ENCODE data around the gene DNAJC11.

The DNAJC11 gene

DNA sequence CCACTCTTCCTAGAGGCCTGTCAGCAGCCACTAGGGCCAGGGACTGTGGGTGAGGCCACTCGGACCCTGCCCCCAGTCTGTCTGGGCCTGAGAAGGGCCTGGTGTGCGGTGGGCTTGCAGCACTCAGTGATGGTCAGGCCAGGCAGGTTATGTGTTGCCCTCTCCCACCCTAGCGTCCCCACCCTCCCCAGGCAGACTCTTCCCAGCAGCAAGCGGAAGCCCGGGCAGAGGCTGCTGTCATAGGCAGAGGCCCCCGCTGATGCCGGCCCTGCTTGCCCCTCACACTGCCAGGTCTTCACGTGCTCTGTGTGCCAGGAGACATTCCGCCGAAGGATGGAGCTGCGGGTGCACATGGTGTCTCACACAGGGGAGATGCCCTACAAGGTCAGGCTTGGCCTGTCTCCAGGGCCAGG, 115.2 kb downstream of the DNAJC11 start:
- in situ Hi-C loops (cut with HindIII; ENCODE audit: low pct_ligation_motif_present, low sequenced_read_pairs) = no loop called here
- Histone ChIP-seq H3K4me3 (ENCODE audit: low read depth, low read length) (no peak overlapping the region), H3K36me3 (replicated peaks) (peaks cover 32% of the 10 kb centered on the region), H3K27me3 (replicated peaks) (no peaks in the 10 kb centered on the region), H3K27ac (no peak overlapping the region)
- DNase-seq = no peak
- TF ChIP-seq, protein P1, sequence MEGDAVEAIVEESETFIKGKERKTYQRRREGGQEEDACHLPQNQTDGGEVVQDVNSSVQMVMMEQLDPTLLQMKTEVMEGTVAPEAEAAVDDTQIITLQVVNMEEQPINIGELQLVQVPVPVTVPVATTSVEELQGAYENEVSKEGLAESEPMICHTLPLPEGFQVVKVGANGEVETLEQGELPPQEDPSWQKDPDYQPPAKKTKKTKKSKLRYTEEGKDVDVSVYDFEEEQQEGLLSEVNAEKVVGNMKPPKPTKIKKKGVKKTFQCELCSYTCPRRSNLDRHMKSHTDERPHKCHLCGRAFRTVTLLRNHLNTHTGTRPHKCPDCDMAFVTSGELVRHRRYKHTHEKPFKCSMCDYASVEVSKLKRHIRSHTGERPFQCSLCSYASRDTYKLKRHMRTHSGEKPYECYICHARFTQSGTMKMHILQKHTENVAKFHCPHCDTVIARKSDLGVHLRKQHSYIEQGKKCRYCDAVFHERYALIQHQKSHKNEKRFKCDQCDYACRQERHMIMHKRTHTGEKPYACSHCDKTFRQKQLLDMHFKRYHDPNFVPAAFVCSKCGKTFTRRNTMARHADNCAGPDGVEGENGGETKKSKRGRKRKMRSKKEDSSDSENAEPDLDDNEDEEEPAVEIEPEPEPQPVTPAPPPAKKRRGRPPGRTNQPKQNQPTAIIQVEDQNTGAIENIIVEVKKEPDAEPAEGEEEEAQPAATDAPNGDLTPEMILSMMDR (IDR thresholded peaks at IDR 0.05; ENCODE audit: low read depth, low read length, missing control alignments) = no peak

DNA sequence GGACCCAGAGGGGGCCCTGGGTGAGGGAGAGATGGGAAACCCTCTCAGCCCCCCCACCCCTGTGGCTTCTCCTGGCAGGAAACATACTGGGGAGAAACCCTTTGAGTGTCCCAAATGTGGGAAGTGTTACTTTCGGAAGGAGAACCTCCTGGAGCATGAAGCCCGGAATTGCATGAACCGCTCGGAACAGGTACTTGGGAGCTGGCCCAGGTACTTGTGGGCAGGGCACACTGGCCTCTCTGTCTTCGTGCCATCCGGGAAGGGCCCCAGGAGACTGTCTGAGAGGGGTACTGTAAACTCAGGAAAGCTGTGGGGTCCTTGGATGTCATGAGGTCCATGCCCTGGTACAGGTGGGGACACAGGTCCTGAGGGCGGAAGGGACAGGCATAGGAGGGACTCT, 115.8 kb downstream of the DNAJC11 start:
- TF ChIP-seq, protein P1 (IDR thresholded peaks at IDR 0.05; ENCODE audit: low read depth, low read length, missing control alignments) = no peak
- DNase-seq = no peak
- peaks cover 28% of the 10 kb centered on the region for H3K36me3 ChIP-seq (replicated peaks)
- no peak overlapping the region for H3K27ac ChIP-seq
- no peak overlapping the region for H3K4me3 ChIP-seq (ENCODE audit: low read depth, low read length)
- in situ Hi-C loops (cut with HindIII; ENCODE audit: low pct_ligation_motif_present, low sequenced_read_pairs) = no loop called here
- H3K27me3 ChIP-seq (replicated peaks) = no peaks in the 10 kb centered on the region

DNA sequence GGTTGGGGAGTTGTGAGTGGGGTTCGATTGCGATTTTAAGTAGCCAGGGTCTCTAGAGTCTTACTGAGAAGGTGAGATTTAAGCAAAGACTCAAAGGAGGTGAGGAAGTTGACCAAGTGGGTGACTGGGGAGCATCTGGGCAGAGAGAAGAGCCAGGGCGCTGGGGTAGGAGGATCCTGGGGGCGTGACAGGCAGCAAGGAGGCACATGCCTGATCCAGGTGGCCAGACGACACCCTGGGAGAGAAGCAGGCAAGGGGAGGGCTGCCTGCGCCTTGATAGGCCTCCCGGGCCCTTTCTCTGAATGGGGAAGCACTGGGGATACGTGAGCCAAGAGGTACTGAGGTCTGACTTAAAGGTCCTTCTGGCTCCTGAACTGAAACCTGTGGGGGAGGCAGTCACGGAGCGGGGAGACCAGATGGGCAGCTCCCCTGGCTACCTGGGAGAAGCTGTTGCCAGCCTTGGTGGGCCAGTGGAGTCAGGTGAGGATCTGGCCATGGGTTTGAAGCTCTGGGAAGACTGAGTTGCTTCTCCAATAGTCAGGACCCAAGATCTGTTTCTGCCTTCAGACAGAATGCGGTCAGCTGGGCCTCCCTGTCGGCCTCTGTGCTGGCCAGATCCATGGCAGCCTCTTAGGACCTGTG, 116.4 kb downstream of the DNAJC11 start:
- Histone ChIP-seq H3K27me3 (replicated peaks) (no peaks in the 10 kb centered on the region), H3K4me3 (ENCODE audit: low read depth, low read length) (no peak overlapping the region), H3K27ac (no peak overlapping the region), H3K36me3 (replicated peaks) (peaks cover 26% of the 10 kb centered on the region)
- DNase-seq = no peak
- TF ChIP-seq, protein P1 (IDR thresholded peaks at IDR 0.05; ENCODE audit: low read depth, low read length, missing control alignments) = no peak
- in situ Hi-C loops (cut with HindIII; ENCODE audit: low pct_ligation_motif_present, low sequenced_read_pairs) = no loop called here

All from brain microvascular endothelial cell (primary cell).